Measurements from ENCODE around the gene UGT1A5. TPM values are rescaled to one million over a fixed set of nuclear protein-coding genes. Genes with fewer than 3 reads are reported as not detected.
"Not testable (repeated sequence)": the region's sequence is repeated elsewhere in the genome, so short reads cannot be mapped to it uniquely, and the experiment has no call there.

UGT1A5 gene
- total and polyA plus RNA-seq, 10 of the 15 experiments (the other 5 are each of a cell fraction or from before 2014, with no cell fraction given): not detected

GRCh38 chr2:233745073-233745755 is 32.5 kb downstream of the UGT1A5 start (continued):
- TF ChIP-seq ESRRA (IDR thresholded peaks at IDR 0.05; ENCODE audit: low read length) (no peak), BMI1 (IDR thresholded peaks at IDR 0.05; ENCODE audit: borderline replicate concordance) (no peak)

- in situ Hi-C loops (cut with MboI); FAIRE-seq; H4K20me1 ChIP-seq (ENCODE audit: control insufficient read depth, insufficient read depth); H3K4me1 ChIP-seq (ENCODE audit: control insufficient read depth, insufficient read depth, low read length); ATAC-seq; H3K79me2 ChIP-seq (ENCODE audit: control insufficient read depth, insufficient read depth, low read length); H3K4me3 ChIP-seq; intact Hi-C loops (cut with micrococcal nuclease; ENCODE audit: unreplicated experiment); H3K9ac ChIP-seq (ENCODE audit: control insufficient read depth, insufficient read depth, low read length); RAD21 ChIA-PET (ENCODE audit: unreplicated experiment); SMC1A ChIA-PET (ENCODE audit: uncharacterized antibody, unreplicated experiment); H3K4me2 ChIP-seq (ENCODE audit: control insufficient read depth, insufficient read depth); POLR2A ChIA-PET; H3K36me3 ChIP-seq (ENCODE audit: control insufficient read depth in 2 of 2, insufficient read depth in 2 of 2, low read length in 1 of 2); H3K27ac ChIP-seq (ENCODE audit: control insufficient read depth, insufficient read depth); H3K9me3 ChIP-seq (replicated peaks; ENCODE audit: control insufficient read depth, insufficient read depth, low read length); H2AFZ ChIP-seq (ENCODE audit: control insufficient read depth, low read depth, low read length); H3K27me3 ChIP-seq (replicated peaks in 1 of 2; ENCODE audit: control insufficient read depth in 2 of 2, insufficient read depth in 2 of 2, low read length in 1 of 2); BruUV-seq (replicated peaks); DNase-seq (ENCODE audit: low read depth, low spot score); CTCF ChIA-PET: not testable (repeated sequence)
- WGBS (ENCODE audit: insufficient coverage, insufficient replicate concordance, low lambda C conversion rate, missing lambda C conversion rate): 0% methylated on average over 2 of the region's 2 CpGs
These were observed 33.1 kb downstream of the UGT1A5 start for GRCh38 chr2:233745838-233746237.

GRCh38 chr2:233746475-233747282 is 34.0 kb downstream of the UGT1A5 start:
- Histone ChIP-seq H3K9me3 (replicated peaks; ENCODE audit: control insufficient read depth, insufficient read depth, low read length) (no peaks in the 10 kb centered on the region; the same call in 2 of the 3 replicates), H3K36me3 (ENCODE audit: control insufficient read depth in 2 of 2, insufficient read depth in 2 of 2, low read length in 1 of 2) (no peaks in the 10 kb centered on the region), H2AFZ (ENCODE audit: control insufficient read depth, low read depth, low read length) (no peak overlapping the region), H3K9ac (ENCODE audit: control insufficient read depth, insufficient read depth, low read length) (no peak overlapping the region), H3K4me3 (no peak overlapping the region), H3K79me2 (ENCODE audit: control insufficient read depth, insufficient read depth, low read length) (no peaks in the 10 kb centered on the region), H3K27ac (ENCODE audit: control insufficient read depth, insufficient read depth) (no peak overlapping the region), H4K20me1 (ENCODE audit: control insufficient read depth, insufficient read depth) (no peaks in the 10 kb centered on the region), H3K4me2 (ENCODE audit: control insufficient read depth, insufficient read depth) (no peak overlapping the region), H3K4me1 (ENCODE audit: control insufficient read depth, insufficient read depth, low read length) (no peaks in the 10 kb centered on the region), H3K27me3 (replicated peaks in 1 of 2; ENCODE audit: control insufficient read depth in 2 of 2, insufficient read depth in 2 of 2, low read length in 1 of 2) (no peaks in the 10 kb centered on the region)
- ATAC-seq (no peak), DNase-seq (ENCODE audit: low read depth, low spot score) (no peak), FAIRE-seq (no peak)
- ChIA-PET POLR2A (no interaction called here), CTCF (no interaction called here), SMC1A (ENCODE audit: uncharacterized antibody, unreplicated experiment) (no interaction called here), RAD21 (ENCODE audit: unreplicated experiment) (no interaction called here)
- intact Hi-C loops (cut with micrococcal nuclease; ENCODE audit: unreplicated experiment) (no loop called here), in situ Hi-C loops (cut with MboI) (no loop called here)
- no TSS peak for BruUV-seq (replicated peaks)
- WGBS (ENCODE audit: insufficient coverage, insufficient replicate concordance, low lambda C conversion rate, missing lambda C conversion rate): 48% methylated on average over 10 of the region's 10 CpGs
- no peak for TF ChIP-seq RUNX3 (IDR thresholded peaks at IDR 0.05; ENCODE audit: low read length)
- TF ChIP-seq IRF5 (IDR thresholded peaks at IDR 0.05; ENCODE audit: borderline replicate concordance): no peak
- no peak for TF ChIP-seq RBBP5 (conservative IDR thresholded peaks at IDR 0.05)
- no peak for TF ChIP-seq ATF2 (IDR thresholded peaks at IDR 0.05; ENCODE audit: low read length)
- TF ChIP-seq RCOR1 (conservative IDR thresholded peaks at IDR 0.05; ENCODE audit: low read depth, low read length): no peak
- TF ChIP-seq STAT1 (conservative IDR thresholded peaks at IDR 0.05): no peak

Measured in GM12878 (cell line).